ENCODE measurements around the gene MGAT4A.

MGAT4A gene

DNA sequence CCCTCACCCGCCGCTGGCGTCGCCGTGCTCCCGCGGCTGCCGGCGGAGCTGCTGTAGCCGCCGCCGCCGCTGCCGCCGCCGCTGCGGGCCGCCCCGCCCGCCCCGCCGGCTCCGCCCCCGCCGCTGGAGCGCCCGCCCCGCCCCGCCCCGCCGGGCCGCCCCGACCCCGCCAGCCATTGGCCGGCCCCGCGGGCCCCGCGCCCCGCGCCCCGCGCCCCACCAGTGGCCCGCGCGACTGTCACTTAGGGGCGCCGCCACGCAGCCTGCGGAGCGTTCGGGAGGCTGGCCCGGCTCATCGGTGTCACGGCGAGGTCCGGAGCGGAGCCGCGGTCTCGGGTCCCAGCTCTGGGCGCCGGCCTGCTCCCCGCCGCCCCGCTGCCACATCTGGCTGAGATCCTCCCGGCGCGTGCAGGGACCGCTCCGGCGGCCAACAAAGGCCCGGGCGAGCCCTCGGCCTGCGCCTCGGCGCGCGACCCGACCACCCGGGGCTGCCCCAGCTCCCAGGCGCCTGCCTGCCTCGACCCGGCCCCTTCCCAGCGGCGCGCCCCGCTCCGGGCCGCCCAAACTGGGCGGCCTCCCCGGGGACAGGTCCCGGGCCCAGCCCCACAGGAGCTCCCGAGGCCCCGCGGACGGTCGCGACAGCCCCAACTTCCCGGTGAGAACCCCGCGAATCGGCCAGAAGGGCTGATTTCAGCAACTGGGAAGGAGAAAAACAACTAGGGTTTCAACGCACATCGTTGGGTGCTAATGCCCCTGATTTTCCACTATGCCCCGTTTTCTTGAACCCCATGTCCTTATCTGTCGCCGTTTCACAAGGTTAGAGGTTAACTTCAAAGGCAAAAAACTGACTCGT lies at the start of gene MGAT4A:
Gene MGAT4A, minus strand, starts transcription at position 92 of the 853 bp plus-strand sequence. CDS start 4,800 bp downstream, outside the sequence.
- DNase-seq: no peak

GRCh38 chr2:98778741-98779483 lies 48.0 kb upstream of the MGAT4A start:
- DNase-seq: no peak

GRCh38 chr2:98778151-98778550 lies 47.2 kb upstream of the MGAT4A start:
- no peak for DNase-seq

GRCh38 chr2:98777710-98778109 lies 46.8 kb upstream of the MGAT4A start:
- no peak for DNase-seq

GRCh38 chr2:98777076-98777475 lies 46.1 kb upstream of the MGAT4A start:
- DNase-seq: no peak

DNA sequence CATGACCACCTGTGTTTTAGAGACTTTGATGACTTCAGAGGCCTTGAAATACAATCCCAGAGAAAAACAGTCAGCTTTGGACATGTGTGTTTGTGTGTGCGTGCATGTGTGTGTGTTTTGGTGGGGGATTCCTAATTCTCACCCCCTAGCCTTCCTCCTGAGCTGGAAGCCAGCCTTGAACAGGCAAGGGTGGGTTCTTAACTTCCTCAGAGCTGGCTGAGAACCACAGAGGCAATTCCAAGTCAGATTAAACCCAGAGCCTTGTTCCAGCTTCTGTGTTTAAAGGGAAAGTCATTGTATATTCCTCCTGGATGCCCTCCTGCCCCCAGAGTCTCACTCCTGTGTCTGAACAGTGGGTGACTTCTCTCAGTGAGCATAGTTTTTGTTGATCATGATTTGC lies 45.2 kb upstream of the MGAT4A start:
- DNase-seq: no peak

DNA sequence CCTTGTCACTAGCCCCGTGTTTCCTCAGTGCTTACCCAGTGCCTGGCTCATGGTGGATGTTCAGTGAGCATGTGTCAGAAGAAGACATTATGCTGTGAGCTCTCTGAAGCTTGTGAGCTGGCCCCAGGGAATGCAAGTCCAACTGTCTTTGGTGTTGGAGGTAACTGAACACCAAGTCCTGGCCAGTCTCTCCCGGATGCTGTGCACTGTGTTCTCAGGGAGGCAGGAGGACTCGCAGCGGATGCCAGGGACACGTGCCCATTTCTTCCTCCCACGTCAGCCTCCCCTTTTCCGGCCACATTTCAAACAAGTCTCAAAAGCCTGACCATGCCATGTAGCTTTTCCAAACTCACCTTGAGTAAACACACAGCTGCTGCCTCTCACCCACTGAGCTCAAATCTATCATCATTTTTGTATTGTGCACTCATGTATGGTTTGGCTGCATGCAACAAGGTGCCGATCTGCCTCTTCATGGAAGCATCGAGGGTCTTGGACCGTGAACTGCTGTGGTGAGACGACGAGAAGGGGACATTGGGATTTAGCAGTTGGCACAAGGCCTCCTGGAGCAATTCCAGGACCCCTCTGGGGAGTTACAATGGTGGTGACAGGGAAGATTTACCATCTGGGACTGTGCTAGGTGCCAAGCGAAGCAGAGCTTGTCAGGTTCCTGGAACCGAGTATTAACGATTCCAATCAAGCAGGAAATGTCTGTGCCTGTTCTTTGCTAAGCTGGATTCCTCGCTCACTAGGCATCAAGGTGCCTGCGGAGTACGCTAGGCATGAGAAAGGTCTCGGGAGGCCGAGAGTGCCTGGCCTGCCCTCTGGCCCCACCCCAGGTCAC lies 44.4 kb upstream of the MGAT4A start:
- DNase-seq: no peak

DNA sequence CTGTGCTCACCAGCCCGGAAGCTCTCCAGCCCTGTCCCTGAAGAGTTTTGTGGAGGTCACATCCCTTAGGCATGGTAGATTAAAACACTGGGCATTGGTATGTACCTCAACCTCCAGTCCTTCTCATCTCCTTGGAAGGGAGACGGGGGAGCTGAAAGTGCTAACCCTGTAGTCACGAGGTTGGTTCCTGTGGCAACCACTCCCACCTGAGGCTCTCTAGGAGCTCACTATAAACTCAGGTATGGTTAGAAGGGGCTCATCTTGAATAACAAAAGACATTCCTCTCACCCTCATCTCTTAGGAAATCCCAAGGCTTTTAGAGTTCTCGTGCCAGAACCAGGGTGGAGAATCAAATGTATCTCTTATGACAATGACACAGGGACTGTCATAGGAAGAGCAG lies 43.0 kb upstream of the MGAT4A start:
- DNase-seq: no peak

GRCh38 chr2:98773169-98773568 lies 42.2 kb upstream of the MGAT4A start:
- no peak for DNase-seq

GRCh38 chr2:98772536-98772935 lies 41.6 kb upstream of the MGAT4A start:
- DNase-seq: no peak

- DNase-seq: no peak
These were observed 41.0 kb upstream of the MGAT4A start for GRCh38 chr2:98771721-98772524.

- DNase-seq: no peak
These were observed 40.3 kb upstream of the MGAT4A start for GRCh38 chr2:98771264-98771663.

DNA sequence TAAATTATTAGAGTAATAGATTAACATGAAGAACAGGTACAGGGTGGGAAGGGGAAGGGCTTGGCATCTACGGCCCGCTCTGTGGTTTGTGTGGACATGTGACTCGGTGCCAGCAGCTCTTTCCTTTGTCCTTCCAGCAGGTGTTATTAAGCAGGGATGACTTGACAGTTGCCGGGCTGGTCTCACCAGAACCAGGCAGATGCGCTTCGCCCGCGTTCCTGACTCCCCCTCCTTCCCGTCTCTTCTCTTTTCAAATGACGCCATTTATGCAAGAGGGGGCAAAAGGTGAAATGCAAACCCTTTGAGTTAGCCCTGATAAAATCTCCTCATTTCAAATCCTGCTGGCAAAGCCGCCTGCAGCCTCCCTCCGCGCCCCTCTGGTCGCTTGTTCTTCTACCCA lies 38.9 kb upstream of the MGAT4A start:
- peak; percentile 37 for DNase-seq

GRCh38 chr2:98769114-98769476 lies 38.2 kb upstream of the MGAT4A start:
- DNase-seq: peak; percentile 69

- DNase-seq: peak; percentile 75
These were observed 37.6 kb upstream of the MGAT4A start for GRCh38 chr2:98768384-98769113.

- DNase-seq: no peak
These were observed 33.6 kb upstream of the MGAT4A start for GRCh38 chr2:98764499-98764898.

DNA sequence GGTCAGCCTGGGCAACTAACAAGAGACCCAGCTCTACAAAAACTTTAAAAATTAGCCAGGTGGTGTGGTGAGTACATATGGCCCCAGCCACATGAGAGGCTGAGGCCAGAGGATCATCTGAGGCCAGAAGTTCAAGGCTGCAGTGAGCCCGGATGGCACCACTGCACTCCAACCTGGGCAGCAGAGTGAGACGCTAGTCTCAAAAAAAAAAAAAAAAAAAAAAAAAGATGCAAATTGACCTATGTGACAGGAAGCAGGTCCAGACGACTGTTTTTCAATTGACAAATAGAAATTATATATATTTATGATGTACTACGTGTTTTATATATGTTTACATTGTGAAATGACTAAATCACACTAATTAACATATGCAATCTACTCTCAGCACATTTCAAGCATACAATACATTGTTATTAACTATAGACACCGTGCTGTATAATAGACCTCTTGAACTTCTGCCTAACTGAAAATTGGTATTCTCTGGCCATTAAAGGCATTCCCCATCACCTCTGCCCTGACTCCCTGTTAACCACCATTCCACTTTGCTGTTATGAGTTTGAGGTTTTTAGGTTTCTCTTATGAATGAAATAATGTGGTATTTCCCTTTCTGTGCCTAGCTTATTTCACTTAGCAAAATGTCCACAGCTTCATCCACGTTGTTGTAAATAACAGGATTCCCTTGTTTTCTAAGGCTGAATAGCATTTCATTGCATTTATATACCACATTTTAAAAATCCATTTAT lies 32.4 kb upstream of the MGAT4A start:
- DNase-seq: no peak

DNA sequence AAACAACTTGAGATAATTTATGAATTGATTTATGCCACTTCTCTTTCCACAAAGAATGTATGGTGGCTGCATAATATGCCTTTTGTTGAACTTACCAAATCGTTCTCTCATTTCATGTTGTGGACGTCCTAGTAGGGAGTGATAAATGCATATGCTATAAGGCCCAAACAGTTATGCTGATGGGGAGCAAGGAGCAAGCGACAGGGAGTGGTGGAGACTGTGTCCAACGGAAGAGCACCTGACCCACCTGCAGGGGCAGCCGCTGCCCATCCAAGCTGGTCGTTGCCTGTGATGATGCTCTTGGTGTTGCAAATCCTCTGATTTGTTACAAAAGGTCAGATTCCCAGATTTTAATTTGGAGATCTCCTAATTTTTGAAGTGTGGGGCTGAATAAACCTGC lies 31.0 kb upstream of the MGAT4A start:
- DNase-seq: no peak

DNA sequence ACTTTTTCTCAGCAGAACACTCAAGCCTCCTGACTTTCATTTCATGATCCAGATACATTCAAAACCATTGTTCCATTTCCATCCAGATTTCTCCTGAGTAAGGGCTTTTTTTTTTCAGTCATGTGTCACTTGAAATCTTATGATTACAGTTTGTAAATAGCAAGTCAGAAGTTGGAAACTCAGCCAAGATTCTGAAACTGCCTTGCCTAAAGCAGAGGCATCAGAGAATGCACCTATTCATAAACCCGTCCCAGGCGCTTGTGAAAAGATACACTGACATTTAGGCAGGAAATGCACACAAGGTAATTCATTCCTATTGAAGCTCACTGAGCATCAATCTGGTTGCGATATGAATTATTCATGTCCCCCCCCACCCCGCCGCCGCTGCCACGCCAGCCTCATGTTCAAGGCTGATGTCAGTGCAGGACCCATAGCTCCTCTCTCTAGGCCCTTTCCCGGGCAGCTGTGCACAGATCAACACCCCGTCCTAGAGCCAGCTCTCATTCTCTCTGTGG lies 30.4 kb upstream of the MGAT4A start:
- DNase-seq: peak; percentile 44

DNA sequence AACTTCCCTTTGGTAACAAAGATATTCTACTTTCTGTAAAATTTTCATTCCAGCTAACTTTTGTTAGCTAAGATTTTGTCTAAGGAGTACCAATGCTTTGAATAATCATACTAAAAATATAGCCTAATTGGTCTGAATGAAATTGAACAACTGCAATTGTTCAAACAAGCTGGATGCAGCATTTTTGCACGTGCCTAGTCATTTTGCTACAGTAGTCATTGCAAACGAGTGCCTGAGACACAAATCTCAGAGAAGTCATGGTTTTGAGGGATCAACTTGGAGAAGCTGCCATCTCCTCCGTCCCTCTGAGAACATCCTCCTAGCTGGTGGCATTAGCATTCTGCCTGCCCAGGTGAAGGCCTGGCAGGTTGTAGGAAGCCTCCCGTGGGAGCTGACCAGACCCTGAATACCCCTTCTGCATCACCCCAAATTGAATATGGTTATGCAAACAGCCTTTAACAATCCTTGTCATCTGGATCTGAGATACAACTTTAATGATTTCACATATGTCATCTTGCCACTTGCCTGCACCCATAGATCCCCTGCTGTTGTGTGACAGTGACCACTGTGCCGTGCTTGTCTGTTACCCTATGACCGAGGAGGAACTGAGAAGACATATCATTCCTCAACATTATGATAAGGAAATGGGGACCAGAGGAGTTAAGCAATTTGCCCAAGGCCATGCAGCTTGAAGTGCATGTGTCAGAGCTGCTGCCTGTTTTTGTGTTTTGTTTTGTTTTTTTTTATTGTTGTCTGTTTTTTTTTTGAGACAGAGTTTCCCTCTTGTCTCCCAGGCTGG lies 29.1 kb upstream of the MGAT4A start:
- DNase-seq: no peak
